ENCODE data around the gene DCLK2. TPM values are rescaled to one million over a fixed set of nuclear protein-coding genes. Genes with fewer than 3 reads are reported as not detected.

The DCLK2 gene
- polyA plus RNA-seq, 1 of the 3 experiments (the other 2 are of a cell fraction), result 10.1 TPM

- Histone ChIP-seq H3K9me3 (no peaks in the 10 kb centered on the region), H3K9ac (no peak overlapping the region), H3K36me3 (replicated peaks in 1 of 2; ENCODE audit: control insufficient read depth in 1 of 2, insufficient read depth in 2 of 2, low read length in 1 of 2) (no peaks in the 10 kb centered on the region), H3K27me3 (ENCODE audit: insufficient read depth) (no peaks in the 10 kb centered on the region), H4K20me1 (ENCODE audit: insufficient read depth) (no peaks in the 10 kb centered on the region), H3K4me2 (no peak overlapping the region), H3K79me2 (ENCODE audit: insufficient read depth) (no peaks in the 10 kb centered on the region), H3K27ac (ENCODE audit: low read depth in 2 of 2, low read length in 1 of 2) (peak overlapping the region in 1 of 2 experiments; percentile 71; a peak in 2 of 4 replicates), H2AFZ (ENCODE audit: low read depth) (no peak overlapping the region), H3K9me2 (no peaks in the 10 kb centered on the region), H3K4me1 (ENCODE audit: control insufficient read depth in 1 of 2, insufficient read depth in 2 of 2, low read depth in 1 of 2, low read length in 1 of 2) (peaks cover 8 to 39% of the 10 kb centered on the region in 2 experiments; a peak in 3 of 4 replicates), H3F3A (replicated peaks; ENCODE audit: insufficient read depth) (peaks cover 29% of the 10 kb centered on the region), H3K4me3 (ENCODE audit: low read depth in 2 of 2, low read length in 1 of 2) (no peak overlapping the region)
- ChIA-PET POLR2A (no interaction called here), CTCF (interaction anchor here (1.7 to 4.3 kb wide), 2 partner anchors 9 to 561 kb away, joined by 5 to 17 read pairs; no protein-coding TSS in a partner anchor)
- WGBS (ENCODE audit: low lambda C conversion rate), result 91% methylated on average over 1 of the region's 1 CpG
- no peak for DNase-seq
- no peak for TF ChIP-seq USF1 (IDR thresholded peaks at IDR 0.05; ENCODE audit: borderline replicate concordance, low read depth)
- TF ChIP-seq TEAD4 (IDR thresholded peaks at IDR 0.05; ENCODE audit: borderline replicate concordance, insufficient read depth), result no peak
- TF ChIP-seq, protein P1, sequence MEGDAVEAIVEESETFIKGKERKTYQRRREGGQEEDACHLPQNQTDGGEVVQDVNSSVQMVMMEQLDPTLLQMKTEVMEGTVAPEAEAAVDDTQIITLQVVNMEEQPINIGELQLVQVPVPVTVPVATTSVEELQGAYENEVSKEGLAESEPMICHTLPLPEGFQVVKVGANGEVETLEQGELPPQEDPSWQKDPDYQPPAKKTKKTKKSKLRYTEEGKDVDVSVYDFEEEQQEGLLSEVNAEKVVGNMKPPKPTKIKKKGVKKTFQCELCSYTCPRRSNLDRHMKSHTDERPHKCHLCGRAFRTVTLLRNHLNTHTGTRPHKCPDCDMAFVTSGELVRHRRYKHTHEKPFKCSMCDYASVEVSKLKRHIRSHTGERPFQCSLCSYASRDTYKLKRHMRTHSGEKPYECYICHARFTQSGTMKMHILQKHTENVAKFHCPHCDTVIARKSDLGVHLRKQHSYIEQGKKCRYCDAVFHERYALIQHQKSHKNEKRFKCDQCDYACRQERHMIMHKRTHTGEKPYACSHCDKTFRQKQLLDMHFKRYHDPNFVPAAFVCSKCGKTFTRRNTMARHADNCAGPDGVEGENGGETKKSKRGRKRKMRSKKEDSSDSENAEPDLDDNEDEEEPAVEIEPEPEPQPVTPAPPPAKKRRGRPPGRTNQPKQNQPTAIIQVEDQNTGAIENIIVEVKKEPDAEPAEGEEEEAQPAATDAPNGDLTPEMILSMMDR (IDR thresholded peaks at IDR 0.05), result no peak
- no peak for TF ChIP-seq FOSL2 (IDR thresholded peaks at IDR 0.05; ENCODE audit: borderline replicate concordance, low read depth)
- no peak for TF ChIP-seq NFIC (IDR thresholded peaks at IDR 0.05; ENCODE audit: borderline replicate concordance)
- no peak for TF ChIP-seq EZH2phosphoT487 (IDR thresholded peaks at IDR 0.05; ENCODE audit: borderline replicate concordance, low read depth)
- TF ChIP-seq MXI1 (IDR thresholded peaks at IDR 0.05; ENCODE audit: low read depth, low read length), result no peak
- no peak for TF ChIP-seq IRF3 (IDR thresholded peaks at IDR 0.05; ENCODE audit: low read depth, low read length)
- no peak for TF ChIP-seq JUND (IDR thresholded peaks at IDR 0.05)
- TF ChIP-seq TAF1 (IDR thresholded peaks at IDR 0.05; ENCODE audit: borderline replicate concordance, low read depth, low read length), result no peak
- TF ChIP-seq, protein P2, sequence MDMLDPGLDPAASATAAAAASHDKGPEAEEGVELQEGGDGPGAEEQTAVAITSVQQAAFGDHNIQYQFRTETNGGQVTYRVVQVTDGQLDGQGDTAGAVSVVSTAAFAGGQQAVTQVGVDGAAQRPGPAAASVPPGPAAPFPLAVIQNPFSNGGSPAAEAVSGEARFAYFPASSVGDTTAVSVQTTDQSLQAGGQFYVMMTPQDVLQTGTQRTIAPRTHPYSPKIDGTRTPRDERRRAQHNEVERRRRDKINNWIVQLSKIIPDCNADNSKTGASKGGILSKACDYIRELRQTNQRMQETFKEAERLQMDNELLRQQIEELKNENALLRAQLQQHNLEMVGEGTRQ (IDR thresholded peaks at IDR 0.05; ENCODE audit: borderline replicate concordance, low read depth, low read length), result no peak
- TF ChIP-seq CHD2 (IDR thresholded peaks at IDR 0.05; ENCODE audit: low read length, partially characterized antibody), result no peak
- TF ChIP-seq GABPA (IDR thresholded peaks at IDR 0.05; ENCODE audit: low read depth), result no peak
- no peak for TF ChIP-seq ZBTB33 (IDR thresholded peaks at IDR 0.05; ENCODE audit: borderline replicate concordance, low read depth)
- TF ChIP-seq FOXJ3 (CRISPR knock-in tag; IDR thresholded peaks at IDR 0.05), result no peak
- no peak for TF ChIP-seq FOXM1 (IDR thresholded peaks at IDR 0.05; ENCODE audit: low read depth)
Observed at GRCh38 chr4:150306719-150307118, 228.5 kb downstream of the DCLK2 start.

Small RNAs within 50 kb of the gene (small RNA-seq; reads per million reads assigned to genes)
- gene RNU7-194P, result 0 to 2.6 (median 0) reads per million in 7 experiments

All from SK-N-SH (cell line).